22Rv1 (cell line): ENCODE data around the gene LHFPL6.

Experiments used
- CTCF ChIP-seq: fragments of 450-650 bp; IDR thresholded peaks from 2 replicates; pipeline ENCODE4 v1.5.1; 2017; ENCODE audit warnings: mild to moderate bottlenecking
- ZFX ChIP-seq: fragments of 450-650 bp; IDR thresholded peaks from 2 replicates; pipeline ENCODE4 v1.6.1; 2017; ENCODE audit warnings: antibody characterized with exemption, borderline replicate concordance

- TF ChIP-seq CTCF (no peak), ZFX (no peak)
Measured at GRCh38 chr13:39559847-39560246, 43.1 kb downstream of the LHFPL6 start.
